ENCODE results near the gene ROR1.

The ROR1 gene

DNA sequence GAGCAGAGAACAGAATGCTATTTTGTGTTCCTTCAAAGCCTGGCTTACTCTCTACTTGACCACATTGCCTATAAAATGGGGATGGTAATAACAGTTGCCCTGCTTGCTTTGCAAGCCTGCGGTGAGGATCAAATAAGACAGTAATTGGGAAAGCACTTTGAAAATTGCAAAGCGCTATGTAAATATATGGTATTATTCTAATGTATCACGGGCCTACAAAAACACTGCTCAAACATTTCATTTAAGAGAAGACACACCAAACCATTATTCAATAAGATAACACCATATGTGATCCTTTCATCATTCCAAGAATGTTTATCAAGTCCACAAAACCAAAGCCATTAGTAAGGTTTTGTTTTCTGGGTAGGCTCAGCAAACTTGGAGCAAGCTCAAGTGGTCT lies 208.4 kb downstream of the ROR1 start:
- no peak for DNase-seq

DNA sequence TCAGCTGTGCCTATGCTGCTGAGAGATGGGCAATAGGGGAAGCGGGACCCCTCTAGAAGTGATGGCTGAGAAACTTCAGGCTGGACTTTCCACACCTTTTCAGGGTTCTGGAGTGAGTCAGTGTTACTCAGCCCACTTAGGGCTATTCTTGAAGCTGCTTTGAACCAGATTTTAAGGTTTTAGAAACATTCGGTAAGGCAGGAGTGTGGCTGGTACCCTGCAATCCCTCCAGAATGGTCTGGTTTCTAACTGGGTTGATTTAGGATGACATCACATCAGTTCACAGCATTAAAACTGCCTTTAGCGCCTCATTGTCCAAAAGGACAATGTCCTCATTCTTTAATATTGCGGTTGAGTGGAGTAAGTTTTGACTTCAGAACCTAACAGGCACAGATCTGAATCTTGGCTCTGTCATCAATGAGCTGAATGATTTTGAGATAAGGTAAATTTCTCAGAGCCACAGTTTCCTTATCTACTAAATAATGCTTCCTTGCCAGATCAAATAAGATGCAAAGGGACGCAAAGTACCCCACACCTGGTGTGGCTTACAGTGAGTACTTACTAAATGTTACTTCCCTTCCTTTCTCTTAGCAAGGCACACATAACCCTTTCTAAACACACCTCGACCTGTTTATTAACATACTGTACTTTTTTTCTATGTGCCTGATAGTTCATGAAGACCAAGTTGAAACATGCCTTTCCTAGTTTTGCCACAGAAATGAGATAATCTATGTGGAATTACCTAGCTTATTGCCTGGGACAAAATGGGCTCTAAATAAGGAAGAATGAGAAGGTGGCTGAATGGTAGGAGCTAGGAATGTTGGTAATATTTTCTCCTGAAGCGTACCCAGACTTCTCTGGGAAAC lies 209.8 kb downstream of the ROR1 start:
- DNase-seq, result no peak

DNA sequence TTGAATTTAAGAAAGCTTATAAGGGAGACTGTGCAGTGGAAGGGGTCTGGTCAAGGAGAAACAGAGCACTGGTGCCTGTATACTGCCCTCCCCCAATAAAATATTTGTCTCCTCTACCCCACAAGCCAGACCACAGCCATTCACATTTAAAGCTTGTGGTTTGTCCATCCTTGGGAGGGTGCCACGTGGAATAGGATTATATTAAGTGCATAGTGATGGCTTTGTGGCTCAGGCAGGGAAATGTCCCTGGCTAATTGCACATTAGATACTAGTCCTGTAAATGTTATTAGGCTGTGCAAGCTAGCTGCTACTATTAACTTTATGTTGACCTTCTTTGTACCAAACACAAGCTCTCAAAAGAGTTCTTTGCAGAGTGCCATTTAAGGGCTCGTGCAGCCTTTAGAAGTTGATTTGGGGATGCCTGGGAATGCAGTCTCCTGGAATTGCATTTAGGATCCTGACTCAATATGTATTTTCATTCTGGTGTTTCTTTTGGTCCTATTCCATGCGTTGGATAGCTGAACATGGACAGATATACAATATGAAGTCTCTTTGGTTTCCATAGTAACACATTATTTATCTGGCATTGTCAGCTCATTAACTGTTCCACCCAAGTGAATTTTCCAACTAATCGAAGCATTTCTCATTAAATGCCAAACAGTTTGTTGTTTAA lies 210.6 kb downstream of the ROR1 start:
- no peak for DNase-seq

- no peak for DNase-seq
Measured at GRCh38 chr1:63984930-63985290, 211.1 kb downstream of the ROR1 start.

- DNase-seq, result no peak
Measured at GRCh38 chr1:63987014-63987627, 213.3 kb downstream of the ROR1 start.

GRCh38 chr1:63987628-63988024 lies 213.8 kb downstream of the ROR1 start:
- no peak for DNase-seq

DNA sequence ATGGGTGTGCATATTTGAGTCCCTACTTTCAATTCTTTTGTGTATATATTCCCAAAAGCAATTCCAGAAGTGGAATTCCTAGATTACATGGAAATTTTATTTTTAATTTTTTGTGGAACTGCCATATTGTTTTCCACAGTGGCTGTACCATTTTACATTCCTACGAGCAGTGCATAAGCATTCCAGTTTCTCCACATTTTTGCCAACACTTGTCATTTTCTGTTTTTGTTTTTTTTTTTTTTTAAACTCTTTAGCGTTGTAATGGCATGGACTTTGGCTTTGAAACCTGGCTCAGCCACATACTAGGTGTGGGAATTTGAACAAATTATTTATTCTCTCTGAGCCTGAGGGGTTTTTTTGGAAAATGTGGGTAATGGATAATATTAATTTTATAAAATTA lies 215.1 kb downstream of the ROR1 start:
- no peak for DNase-seq

GRCh38 chr1:63991685-63992084 lies 217.9 kb downstream of the ROR1 start:
- no peak for DNase-seq

DNA sequence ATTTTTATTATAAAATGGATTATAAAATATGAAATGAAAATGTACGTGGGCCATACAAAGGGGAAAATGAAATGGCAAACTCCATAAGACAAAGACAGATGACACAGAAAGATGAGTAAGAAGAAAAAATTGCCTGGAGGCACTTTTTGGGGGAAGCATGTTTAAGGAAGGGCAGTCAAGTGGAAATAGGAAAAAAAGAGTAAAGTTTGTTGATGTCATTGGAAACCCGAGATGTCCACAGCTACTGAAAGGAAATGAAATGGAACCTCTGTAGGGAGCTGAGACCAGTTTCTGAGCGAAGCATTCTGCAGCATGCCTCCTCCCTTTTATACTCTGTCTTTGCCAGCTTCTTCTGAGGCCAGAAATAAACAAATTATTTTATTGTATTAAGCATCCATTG lies 226.2 kb downstream of the ROR1 start:
- no peak for DNase-seq

DNA sequence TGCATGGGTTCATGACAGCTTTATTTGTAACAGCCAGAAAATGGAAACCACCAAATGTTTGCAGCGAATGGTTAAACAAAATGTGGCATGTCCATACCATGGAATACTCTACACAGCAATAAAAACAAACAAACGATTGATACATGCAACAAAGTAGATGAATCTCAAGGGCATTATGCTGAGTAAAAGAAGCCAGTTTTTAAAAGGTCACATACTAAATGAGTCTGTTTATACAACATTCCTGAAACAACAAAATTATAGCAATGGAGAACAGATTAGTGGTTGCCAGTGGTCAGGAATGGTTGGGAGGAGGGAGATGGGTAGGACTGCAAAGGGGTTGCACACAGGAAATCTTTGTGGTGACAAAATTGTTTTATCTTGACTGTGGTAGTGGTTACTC lies 227.2 kb downstream of the ROR1 start:
- no peak for DNase-seq

GRCh38 chr1:64004451-64005025 lies 230.7 kb downstream of the ROR1 start:
- no peak for DNase-seq

DNA sequence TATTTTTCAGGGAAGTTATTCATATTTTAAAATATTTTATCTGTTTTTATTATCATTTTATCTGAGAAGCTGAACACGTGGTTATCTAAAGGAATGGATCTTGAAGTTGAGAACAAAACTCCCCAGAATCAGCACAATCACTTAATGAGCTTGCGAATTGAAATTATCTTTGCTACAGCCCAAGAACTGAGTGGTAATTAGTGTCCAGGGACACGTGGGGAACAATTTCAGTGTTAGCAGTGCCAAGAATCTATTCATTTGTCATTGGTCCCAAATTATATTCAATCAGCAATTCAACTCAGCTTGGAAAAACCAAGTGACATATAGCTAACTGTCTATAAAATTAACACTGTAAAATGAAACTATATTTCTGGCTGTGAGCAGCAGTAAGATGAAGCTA lies 232.0 kb downstream of the ROR1 start:
- DNase-seq, result no peak

GRCh38 chr1:64006276-64007051 lies 232.6 kb downstream of the ROR1 start:
- peak; percentile 1 for DNase-seq

DNA sequence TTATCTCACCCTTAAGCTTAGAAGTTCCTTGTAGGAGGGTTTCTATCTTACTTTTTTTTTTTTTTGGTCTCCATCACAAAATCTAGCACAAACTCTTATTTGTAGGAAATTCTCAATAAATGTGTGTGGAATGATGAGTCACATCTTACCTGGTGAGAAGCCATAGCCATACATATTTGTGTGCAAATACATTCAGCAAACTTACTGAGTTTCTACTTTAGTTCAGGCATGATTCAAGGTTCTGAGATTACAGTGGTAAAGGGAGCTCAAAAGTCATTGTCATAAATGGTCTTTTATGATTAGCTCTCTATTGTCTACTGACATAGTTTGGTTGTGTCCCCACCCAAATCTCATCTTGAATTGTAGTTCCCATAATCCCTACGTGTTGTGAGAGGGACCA lies 236.5 kb downstream of the ROR1 start:
- no peak for DNase-seq

DNA sequence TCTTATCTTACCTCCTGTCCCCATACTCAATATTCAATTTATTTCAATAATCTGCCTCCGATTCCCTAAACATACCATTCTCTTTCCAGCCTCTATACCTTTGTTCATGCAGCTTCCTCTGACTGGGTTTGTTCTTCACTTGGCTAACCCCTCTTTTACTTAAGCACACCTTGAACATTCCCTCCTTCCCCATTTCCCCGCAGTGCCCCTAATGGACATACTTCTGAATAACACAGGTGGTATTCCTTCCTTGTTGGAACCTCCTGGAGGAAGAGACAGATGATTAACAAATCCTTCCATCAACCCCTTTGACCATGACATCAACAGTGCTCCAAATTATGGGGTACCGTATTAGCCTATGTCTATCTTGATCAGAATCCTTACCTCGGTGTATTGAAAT lies 239.6 kb downstream of the ROR1 start:
- no peak for DNase-seq

DNA sequence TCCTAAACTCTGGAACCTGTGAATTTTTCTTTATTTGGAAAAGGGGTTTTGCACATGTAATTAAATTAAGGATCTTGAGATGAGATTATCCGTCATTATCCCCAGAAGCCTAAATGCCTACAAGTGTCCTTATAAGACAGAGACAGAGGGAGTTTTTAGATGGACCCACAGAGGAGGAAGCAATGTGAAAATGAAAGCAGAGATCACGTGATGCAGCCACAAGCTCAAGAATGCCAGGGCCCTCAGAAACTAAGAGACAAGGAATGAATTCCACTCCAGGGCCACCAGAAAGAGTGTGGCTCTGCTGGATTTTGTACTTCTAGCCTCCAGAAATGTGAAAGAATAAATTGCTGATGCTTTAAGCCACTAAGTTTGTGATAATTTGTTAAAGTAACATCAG lies 246.0 kb downstream of the ROR1 start:
- peak; percentile 38 for DNase-seq

DNA sequence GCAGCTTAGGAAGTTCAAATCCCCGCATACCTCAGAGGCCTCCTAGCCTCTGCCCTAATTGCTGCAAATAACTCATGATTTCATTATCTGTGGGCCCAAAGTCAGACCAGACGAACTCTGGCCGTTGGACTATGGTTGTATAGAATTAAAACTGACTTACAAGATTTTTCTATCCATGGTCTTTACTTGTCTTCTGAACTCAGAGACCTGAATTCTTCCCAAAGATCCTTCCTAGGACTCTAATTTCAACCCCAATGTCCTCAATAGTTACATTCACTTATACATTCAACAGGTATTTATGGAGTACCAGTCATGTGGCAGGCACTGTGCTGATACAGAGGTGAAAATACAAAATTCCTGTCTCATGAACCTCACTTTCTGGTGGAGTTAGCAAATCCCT lies 247.2 kb downstream of the ROR1 start:
- no peak for DNase-seq

DNA sequence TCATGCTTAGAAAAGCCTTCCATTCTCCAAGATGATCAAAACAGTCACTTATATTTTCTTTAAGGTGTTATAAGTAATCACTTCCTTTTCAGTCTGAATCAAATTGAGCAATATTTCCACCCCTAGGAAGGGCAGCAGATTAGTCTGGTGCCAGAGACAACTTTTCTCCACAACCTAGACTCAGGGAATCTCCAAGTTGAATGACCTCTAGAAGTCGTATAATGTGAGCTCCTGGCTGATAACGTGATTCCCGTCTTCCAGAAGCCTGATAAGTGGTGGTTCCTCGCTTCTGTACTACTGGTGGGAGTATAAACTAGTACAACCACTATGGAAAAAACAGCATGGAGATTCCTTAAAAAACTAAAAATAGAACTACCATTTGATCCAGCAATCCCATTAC lies 251.2 kb downstream of the ROR1 start:
- no peak for DNase-seq

- DNase-seq, result no peak
Measured at GRCh38 chr1:64029037-64029436, 255.2 kb downstream of the ROR1 start.

DNA sequence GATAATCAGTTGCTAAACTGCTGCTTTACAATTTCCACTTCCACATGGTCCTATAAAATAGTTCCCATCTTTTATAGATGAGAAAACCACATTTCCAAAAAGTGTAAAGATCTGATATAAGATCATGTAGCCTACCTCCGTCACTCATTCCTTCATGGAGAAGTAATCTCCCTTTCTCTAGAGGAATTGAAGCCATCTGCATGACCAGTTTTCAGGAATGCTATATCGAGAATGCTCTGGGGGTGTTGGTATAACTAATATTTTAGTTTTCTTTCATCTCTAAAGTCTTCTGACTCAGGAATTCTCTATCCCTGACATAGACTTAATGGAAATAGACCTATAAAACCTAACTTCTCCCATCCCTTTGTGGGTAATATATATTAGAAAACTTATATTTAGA lies 256.6 kb downstream of the ROR1 start:
- no peak for DNase-seq

- DNase-seq, result no peak
Measured at GRCh38 chr1:64031236-64031635, 257.4 kb downstream of the ROR1 start.

- DNase-seq, result no peak
Measured at GRCh38 chr1:64033667-64034220, 259.9 kb downstream of the ROR1 start.

GRCh38 chr1:64036549-64036948 lies 262.7 kb downstream of the ROR1 start:
- no peak for DNase-seq

All from suppressor macrophage treated with lipopolysaccharide for 4 hours (primary cell).